GM12878 (cell line): ENCODE data around the gene PCDH7. TPM values are rescaled to one million over a fixed set of nuclear protein-coding genes. Genes with fewer than 3 reads are reported as not detected.
A peak's percentile ranks its signal among the peaks of the same experiment; 100 is the strongest.

Source experiments
- ATAC-seq: fragments of 200-7000 bp; cut with Tn5 transposase; 3 replicates; pipeline ENCODE4 v1.9.1; 2020; ENCODE audit warnings: mild to moderate bottlenecking, moderate library complexity
- BruUV-seq: library from RNA; stranded (reverse); fragments of 400-500 nt; replicated peaks from 2 replicates; lab custom pipeline; 2021; lab: Mats Ljungman, UMichigan
- CTCF ChIA-PET: fragments of 300-600 bp; sonication (Branson Sonifier 250); formaldehyde crosslinking; extraction: SDS; loops from one replicate; lab custom pipeline; 2021; ENCODE audit warnings: inconsistent platforms; lab: Yijun Ruan, JAX
- POLR2A ChIA-PET: fragments of 350-600 bp; formaldehyde crosslinking; extraction: SDS; loops from one replicate; lab custom pipeline; 2021; ENCODE audit warnings: inconsistent platforms; lab: Charles Lee
- RAD21 ChIA-PET: fragments of 300-600 bp; sonication (Branson Sonifier 250); formaldehyde crosslinking; loops from one replicate; lab custom pipeline; 2023; ENCODE audit warnings: antibody characterized with exemption; ENCODE audit not compliant: unreplicated experiment; lab: Charles Lee
- SMC1A ChIA-PET: fragments of 300-600 bp; sonication (Branson Sonifier 250); formaldehyde crosslinking; loops from one replicate; lab custom pipeline; 2023; ENCODE audit not compliant: unreplicated experiment, uncharacterized antibody; lab: Charles Lee
- DNase-seq: peaks from one replicate; pipeline ENCODE4 v3.0.0-alpha.2; 2011; ENCODE audit warnings: low read depth, low spot score
- FAIRE-seq: peaks from 3 replicates; lab custom pipeline; 2011; peaks lifted over from hg19 to GRCh38; lab: Jason Lieb, UNC
- H2AFZ ChIP-seq: 2 replicates; pipeline ENCODE4 v1.6.0; 2011; ENCODE audit warnings: low read depth, low read length, control low read depth; ENCODE audit not compliant: control insufficient read depth
- H3K27ac ChIP-seq: 2 replicates; pipeline ENCODE4 v1.5.1; 2011; ENCODE audit warnings: control low read depth; ENCODE audit not compliant: control insufficient read depth, insufficient read depth
- H3K27me3 ChIP-seq, 2 experiments: replicated peaks in 1 of 2; 2 replicates each; pipeline versions ENCODE4 v1.6.0 to v1.6.1; 2011; ENCODE audit warnings: low read length in 1 of 2; ENCODE audit not compliant: control insufficient read depth in 2 of 2, insufficient read depth in 2 of 2
- H3K36me3 ChIP-seq, 2 experiments: 2 replicates each; pipeline ENCODE4 v1.5.1; 2011; ENCODE audit warnings: low read length in 1 of 2; ENCODE audit not compliant: control insufficient read depth in 2 of 2, insufficient read depth in 2 of 2
- H3K4me1 ChIP-seq: 2 replicates; pipeline ENCODE4 v1.6.1; 2011; ENCODE audit warnings: mild to moderate bottlenecking, low read length, moderate library complexity, mixed read lengths; ENCODE audit not compliant: control insufficient read depth, insufficient read depth
- H3K4me2 ChIP-seq: 2 replicates; pipeline ENCODE4 v1.6.0; 2011; ENCODE audit warnings: control low read depth; ENCODE audit not compliant: control insufficient read depth, insufficient read depth
- H3K4me3 ChIP-seq: fragments of 200-600 bp; sonication (generic); 2 replicates; pipeline ENCODE4 v1.5.1; 2016
- H3K79me2 ChIP-seq: 2 replicates; pipeline ENCODE4 v1.6.0; 2011; ENCODE audit warnings: low read length; ENCODE audit not compliant: control insufficient read depth, insufficient read depth
- H3K9ac ChIP-seq: 2 replicates; pipeline ENCODE4 v1.8.0; 2011; ENCODE audit warnings: low read length, control low read depth, mixed read lengths; ENCODE audit not compliant: control insufficient read depth, insufficient read depth
- H3K9me3 ChIP-seq: replicated peaks from 3 replicates; pipeline ENCODE4 v1.5.1; 2011; ENCODE audit warnings: mild to moderate bottlenecking, low read length; ENCODE audit not compliant: control insufficient read depth, insufficient read depth
- H4K20me1 ChIP-seq: 2 replicates; pipeline ENCODE4 v1.6.0; 2011; ENCODE audit not compliant: control insufficient read depth, insufficient read depth
- HDAC6 ChIP-seq: fragments of 200-600 bp; sonication (generic); IDR thresholded peaks from one replicate; pipeline ENCODE4 v1.8.0; 2017; ENCODE audit warnings: antibody characterized with exemption; ENCODE audit not compliant: unreplicated experiment
- MTA3 ChIP-seq: IDR thresholded peaks from 2 replicates; pipeline ENCODE4 v1.6.1; 2012; ENCODE audit warnings: low read length, inconsistent platforms, borderline replicate concordance
- NBN ChIP-seq: fragments of 450-650 bp; IDR thresholded peaks from 2 replicates; pipeline ENCODE4 v1.6.1; 2016
- POU2F2 ChIP-seq: IDR thresholded peaks from 3 replicates; pipeline ENCODE4 v1.6.1; 2011; ENCODE audit warnings: low read depth, mild to moderate bottlenecking, low read length, borderline replicate concordance
- RAD21 ChIP-seq: IDR thresholded peaks from 2 replicates; pipeline ENCODE4 v1.6.1; 2011; ENCODE audit warnings: mild to moderate bottlenecking, low read depth, low read length, moderate library complexity; ENCODE audit not compliant: insufficient read depth
- SMARCA5 ChIP-seq: fragments of 450-650 bp; IDR thresholded peaks from 2 replicates; pipeline ENCODE4 v1.6.1; 2017; ENCODE audit warnings: mild to moderate bottlenecking
- SMC3 ChIP-seq: IDR thresholded peaks from 2 replicates; pipeline ENCODE4 v1.6.1; 2011; ENCODE audit warnings: low read length, improper control_type of control experiment, borderline replicate concordance
- TAF1 ChIP-seq: IDR thresholded peaks from 2 replicates; pipeline ENCODE4 v1.6.1; 2011; ENCODE audit warnings: mild to moderate bottlenecking, low read depth, low read length, borderline replicate concordance
- WGBS: methylation state at CpG from one replicate; pipeline ENCODE4 v1.1.6; 2016; ENCODE audit warnings: low lambda C conversion rate; ENCODE audit not compliant: insufficient replicate concordance, insufficient coverage; ENCODE audit errors: missing lambda C conversion rate; 5-methylcytosine and 5-hydroxymethylcytosine counted together
- in situ Hi-C: fragments of 300-500 bp; cut with MboI; formaldehyde crosslinking; loops from 9 replicates; pipeline ENCODE4 v1.14.3; 2018; ENCODE audit warnings: mixed read lengths
- intact Hi-C: fragments of 100-400 bp; cut with micrococcal nuclease; formaldehyde crosslinking; loops from one replicate; pipeline ENCODE4 v1.14.2; 2022; ENCODE audit not compliant: unreplicated experiment
- polyA plus RNA-seq, 11 experiments: library from polyadenylated mRNA; depleted of rRNA in 4 of 11; unstranded in 6 of 11; stranded (reverse) in 5 of 11; fragments of >200 nt; fragmentation: Nextera tagmentation in 4 of 11; fragmentation: Illumina TruSeq in 1 of 11; extraction: Ambion mirVana in 4 of 11; extraction: Trizol in 1 of 11; gene quantifications; 1 replicate in 1 of 11; 2 replicates in 10 of 11; pipeline versions ENCODE4 v1.2.1 to v1.2.3, GENCODE V29; 2011 to 2016; ENCODE audit warnings: inconsistent platforms in 2 of 11, missing spikeins in 2 of 11, low read depth in 1 of 11
- total RNA-seq, 4 experiments: library from RNA; depleted of rRNA in 3 of 4; stranded (reverse); fragments of >200 nt in 3 of 4; fragmentation: Illumina TruSeq in 1 of 4; extraction: Trizol in 1 of 4; gene quantifications; 2 replicates each; pipeline versions ENCODE4 v1.2.1 to v1.2.3, GENCODE V29; 2013 to 2021
- TF ChIP-seq, protein P1 (sequence below), 3 experiments: IDR thresholded peaks in 2 of 3; conservative IDR thresholded peaks in 1 of 3; 2 replicates each; pipeline ENCODE4 v1.5.1; 2011; ENCODE audit warnings: low read depth in 3 of 3, low read length in 3 of 3, mild to moderate bottlenecking in 3 of 3, control low read depth in 2 of 3, moderate library complexity in 2 of 3, inconsistent platforms in 1 of 3, mixed read lengths in 1 of 3; ENCODE audit not compliant: control insufficient read depth in 2 of 3, insufficient read depth in 1 of 3; ENCODE audit errors: extremely low read depth in 1 of 3
- TF ChIP-seq, protein P2 (sequence below): IDR thresholded peaks from 2 replicates; pipeline ENCODE4 v1.6.1; 2011; ENCODE audit warnings: borderline replicate concordance, low read depth, mild to moderate bottlenecking, moderate library complexity, mixed read lengths, low read length; ENCODE audit not compliant: insufficient read depth; ENCODE audit errors: extremely low read length
- TF ChIP-seq, protein P3 (sequence below): fragments of 450-650 bp; IDR thresholded peaks from 2 replicates; pipeline ENCODE4 v1.6.1; 2017; ENCODE audit warnings: mild to moderate bottlenecking

Gene PCDH7
- total and polyA plus RNA-seq, 10 of the 15 experiments (the other 5 are each of a cell fraction or from before 2014, with no cell fraction given), result 0.02 to 0.06 (median 0.03) TPM; not detected in 7

DNA sequence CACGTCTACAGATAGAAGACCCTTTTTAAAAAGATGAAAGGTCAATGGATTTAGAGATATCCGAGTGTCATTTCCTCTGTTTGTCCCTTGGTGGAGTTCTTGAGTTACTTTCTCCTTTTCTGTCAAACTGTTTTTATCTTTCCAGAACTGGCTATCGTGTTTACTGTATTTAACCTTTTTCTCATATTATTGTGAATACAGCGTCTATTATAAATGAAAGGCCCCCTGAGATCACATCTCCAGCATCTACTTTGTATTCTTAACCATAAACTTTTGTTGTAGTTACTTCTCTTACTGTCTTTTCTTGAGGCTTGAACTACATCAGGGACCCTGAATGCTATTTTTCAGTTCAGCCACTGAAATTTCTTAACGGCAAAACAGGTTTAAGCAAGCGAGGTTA lies 4.0 kb upstream of the PCDH7 start:
- RAD21 ChIA-PET, result no interaction called here
- 0 out of 2 replicates have a peak overlapping the region, but pooled peaks have one; percentile 22 for H3K4me3 ChIP-seq
- H3K79me2 ChIP-seq, result no peaks in the 10 kb centered on the region
- POLR2A ChIA-PET, result no interaction called here
- TF ChIP-seq, protein P1, sequence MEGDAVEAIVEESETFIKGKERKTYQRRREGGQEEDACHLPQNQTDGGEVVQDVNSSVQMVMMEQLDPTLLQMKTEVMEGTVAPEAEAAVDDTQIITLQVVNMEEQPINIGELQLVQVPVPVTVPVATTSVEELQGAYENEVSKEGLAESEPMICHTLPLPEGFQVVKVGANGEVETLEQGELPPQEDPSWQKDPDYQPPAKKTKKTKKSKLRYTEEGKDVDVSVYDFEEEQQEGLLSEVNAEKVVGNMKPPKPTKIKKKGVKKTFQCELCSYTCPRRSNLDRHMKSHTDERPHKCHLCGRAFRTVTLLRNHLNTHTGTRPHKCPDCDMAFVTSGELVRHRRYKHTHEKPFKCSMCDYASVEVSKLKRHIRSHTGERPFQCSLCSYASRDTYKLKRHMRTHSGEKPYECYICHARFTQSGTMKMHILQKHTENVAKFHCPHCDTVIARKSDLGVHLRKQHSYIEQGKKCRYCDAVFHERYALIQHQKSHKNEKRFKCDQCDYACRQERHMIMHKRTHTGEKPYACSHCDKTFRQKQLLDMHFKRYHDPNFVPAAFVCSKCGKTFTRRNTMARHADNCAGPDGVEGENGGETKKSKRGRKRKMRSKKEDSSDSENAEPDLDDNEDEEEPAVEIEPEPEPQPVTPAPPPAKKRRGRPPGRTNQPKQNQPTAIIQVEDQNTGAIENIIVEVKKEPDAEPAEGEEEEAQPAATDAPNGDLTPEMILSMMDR (IDR thresholded peaks at IDR 0.05 in 2 of 3, conservative IDR thresholded peaks at IDR 0.05 in 1 of 3; ENCODE audit: control insufficient read depth in 2 of 3, extremely low read depth in 1 of 3, insufficient read depth in 1 of 3, low read depth in 3 of 3, low read length in 3 of 3), result peak; percentile 34 to 51 (median 39); a peak in 5 of 6 replicates
- TF ChIP-seq RAD21 (peak; percentile 61), HDAC6 (no peak), NBN (no peak), SMARCA5 (0 out of 2 replicates have a peak, but pooled peaks have one; percentile 17), SMC3 (peak; percentile 24; the same call in 1 of the 2 replicates), POU2F2 (no peak), TAF1 (no peak), MTA3 (no peak)
- TF ChIP-seq, protein P2, sequence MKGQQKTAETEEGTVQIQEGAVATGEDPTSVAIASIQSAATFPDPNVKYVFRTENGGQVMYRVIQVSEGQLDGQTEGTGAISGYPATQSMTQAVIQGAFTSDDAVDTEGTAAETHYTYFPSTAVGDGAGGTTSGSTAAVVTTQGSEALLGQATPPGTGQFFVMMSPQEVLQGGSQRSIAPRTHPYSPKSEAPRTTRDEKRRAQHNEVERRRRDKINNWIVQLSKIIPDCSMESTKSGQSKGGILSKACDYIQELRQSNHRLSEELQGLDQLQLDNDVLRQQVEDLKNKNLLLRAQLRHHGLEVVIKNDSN, result no peak
- TF ChIP-seq, protein P3, sequence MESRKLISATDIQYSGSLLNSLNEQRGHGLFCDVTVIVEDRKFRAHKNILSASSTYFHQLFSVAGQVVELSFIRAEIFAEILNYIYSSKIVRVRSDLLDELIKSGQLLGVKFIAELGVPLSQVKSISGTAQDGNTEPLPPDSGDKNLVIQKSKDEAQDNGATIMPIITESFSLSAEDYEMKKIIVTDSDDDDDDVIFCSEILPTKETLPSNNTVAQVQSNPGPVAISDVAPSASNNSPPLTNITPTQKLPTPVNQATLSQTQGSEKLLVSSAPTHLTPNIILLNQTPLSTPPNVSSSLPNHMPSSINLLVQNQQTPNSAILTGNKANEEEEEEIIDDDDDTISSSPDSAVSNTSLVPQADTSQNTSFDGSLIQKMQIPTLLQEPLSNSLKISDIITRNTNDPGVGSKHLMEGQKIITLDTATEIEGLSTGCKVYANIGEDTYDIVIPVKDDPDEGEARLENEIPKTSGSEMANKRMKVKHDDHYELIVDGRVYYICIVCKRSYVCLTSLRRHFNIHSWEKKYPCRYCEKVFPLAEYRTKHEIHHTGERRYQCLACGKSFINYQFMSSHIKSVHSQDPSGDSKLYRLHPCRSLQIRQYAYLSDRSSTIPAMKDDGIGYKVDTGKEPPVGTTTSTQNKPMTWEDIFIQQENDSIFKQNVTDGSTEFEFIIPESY, result no peak
- H3K9me3 ChIP-seq, result peaks cover 2% of the 10 kb centered on the region; the same call in 1 of the 3 replicates
- SMC1A ChIA-PET, result interaction anchor here (0.6 kb wide), 1 partner anchor 98 kb away, joined by 3 read pairs; no protein-coding TSS in a partner anchor
- WGBS, result 0% methylated on average over 6 of the region's 6 CpGs
- H3K4me1 ChIP-seq, result no peaks in the 10 kb centered on the region
- intact Hi-C loops, result loop anchor here (10.0 kb wide), 2 partner anchors 289 to 331 kb away; no protein-coding TSS in a partner anchor
- H3K36me3 ChIP-seq, result no peaks in the 10 kb centered on the region
- BruUV-seq, result no TSS peak
- CTCF ChIA-PET, result interaction anchor here (0.6 kb wide), 1 partner anchor 520 kb away, joined by 3 read pairs; no protein-coding TSS in a partner anchor
- no peak overlapping the region for H3K9ac ChIP-seq
- no peak overlapping the region for H2AFZ ChIP-seq
- H3K27ac ChIP-seq, result no peak overlapping the region
- ATAC-seq (peak; percentile 42), FAIRE-seq (peak; percentile 61), DNase-seq (no peak)
- in situ Hi-C loops, result loop anchor here (25.0 kb wide), 1 partner anchor 946 kb away; no protein-coding TSS in a partner anchor
- peaks cover 15% of the 10 kb centered on the region in 2 experiments for H3K27me3 ChIP-seq
- peak overlapping the region; percentile 68; the same call in 1 of the 2 replicates for H3K4me2 ChIP-seq
- H4K20me1 ChIP-seq, result no peaks in the 10 kb centered on the region
